GM12875 (cell line): Measurements from ENCODE around the gene TRABD2A.

Source experiments
- H3K4me3 ChIP-seq: one replicate; pipeline ENCODE4 v1.5.1; 2011; ENCODE audit warnings: low read depth, low read length, control low read depth
- TF ChIP-seq, protein P1 (sequence below): IDR thresholded peaks from 2 replicates; pipeline ENCODE4 v1.5.1; 2011; ENCODE audit warnings: low read depth, mild to moderate bottlenecking, control low read depth, inconsistent platforms, low read length, moderate library complexity, borderline replicate concordance; ENCODE audit not compliant: insufficient read depth

The TRABD2A gene

GRCh38 chr2:84880645-84881521 is at the start of gene TRABD2A:
Gene TRABD2A, minus strand, starts transcription at chr2:84881084. Its CDS starts 45 bp downstream, at chr2:84881039.
- TF ChIP-seq, protein P1, sequence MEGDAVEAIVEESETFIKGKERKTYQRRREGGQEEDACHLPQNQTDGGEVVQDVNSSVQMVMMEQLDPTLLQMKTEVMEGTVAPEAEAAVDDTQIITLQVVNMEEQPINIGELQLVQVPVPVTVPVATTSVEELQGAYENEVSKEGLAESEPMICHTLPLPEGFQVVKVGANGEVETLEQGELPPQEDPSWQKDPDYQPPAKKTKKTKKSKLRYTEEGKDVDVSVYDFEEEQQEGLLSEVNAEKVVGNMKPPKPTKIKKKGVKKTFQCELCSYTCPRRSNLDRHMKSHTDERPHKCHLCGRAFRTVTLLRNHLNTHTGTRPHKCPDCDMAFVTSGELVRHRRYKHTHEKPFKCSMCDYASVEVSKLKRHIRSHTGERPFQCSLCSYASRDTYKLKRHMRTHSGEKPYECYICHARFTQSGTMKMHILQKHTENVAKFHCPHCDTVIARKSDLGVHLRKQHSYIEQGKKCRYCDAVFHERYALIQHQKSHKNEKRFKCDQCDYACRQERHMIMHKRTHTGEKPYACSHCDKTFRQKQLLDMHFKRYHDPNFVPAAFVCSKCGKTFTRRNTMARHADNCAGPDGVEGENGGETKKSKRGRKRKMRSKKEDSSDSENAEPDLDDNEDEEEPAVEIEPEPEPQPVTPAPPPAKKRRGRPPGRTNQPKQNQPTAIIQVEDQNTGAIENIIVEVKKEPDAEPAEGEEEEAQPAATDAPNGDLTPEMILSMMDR: no peak
- H3K4me3 ChIP-seq: peak within 1 kb of the TSS; percentile 31

GRCh38 chr2:84927275-84927627 is 46.4 kb upstream of the TRABD2A start:
- TF ChIP-seq, protein P1: no peak
- no peak overlapping the region for H3K4me3 ChIP-seq

DNA sequence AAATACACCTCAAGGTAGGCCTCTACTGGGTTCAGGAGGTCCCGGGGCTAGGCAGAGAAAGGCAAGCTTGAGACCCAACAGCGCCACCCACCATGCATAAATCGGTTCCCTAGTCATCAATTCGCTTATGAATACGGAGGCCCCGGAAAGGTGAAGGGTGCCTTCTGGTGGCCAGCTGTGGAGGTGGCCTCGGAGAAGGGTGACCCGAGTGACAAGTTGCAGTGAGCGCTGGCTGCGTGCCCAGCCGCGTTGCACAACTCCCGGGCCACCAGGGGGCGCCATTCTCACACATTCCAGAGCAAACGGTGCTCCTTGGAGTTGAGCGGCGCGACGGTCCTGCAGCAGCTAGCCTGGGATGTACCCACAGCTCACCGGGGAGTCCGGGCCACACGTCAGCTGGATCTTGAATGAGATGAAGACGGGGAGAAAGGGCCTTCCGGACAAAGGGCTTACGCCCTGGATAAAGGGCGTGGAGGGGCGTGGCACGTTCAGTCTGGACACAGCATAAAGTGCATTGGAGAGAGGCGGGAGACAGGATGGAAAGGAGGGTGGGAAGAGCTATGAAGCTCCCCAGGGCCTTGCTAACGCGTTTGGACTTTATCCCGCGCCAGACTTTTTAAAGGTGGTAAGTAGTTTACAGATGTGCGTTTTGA is 45.0 kb upstream of the TRABD2A start:
- TF ChIP-seq, protein P1: peak; percentile 96
- peak overlapping the region; percentile 57 for H3K4me3 ChIP-seq

DNA sequence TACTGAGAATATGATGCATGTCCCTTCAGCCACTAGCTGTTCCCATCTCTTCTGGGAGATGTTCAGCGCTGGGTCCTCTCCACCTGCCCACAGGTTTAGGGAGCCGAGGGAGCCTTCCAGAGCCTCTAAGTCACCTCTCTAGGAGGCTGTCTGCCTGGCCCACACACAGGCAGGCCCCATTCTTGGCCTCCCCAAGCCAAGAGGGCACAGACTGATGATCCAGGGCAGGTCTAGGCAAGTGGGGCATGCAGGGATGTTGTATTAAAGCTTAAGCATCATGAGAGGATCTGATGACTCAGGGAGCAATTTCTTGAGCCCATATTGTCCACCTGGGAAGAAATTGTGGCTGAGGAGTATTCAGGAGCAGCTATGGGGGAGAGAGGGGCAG is 44.4 kb upstream of the TRABD2A start:
- TF ChIP-seq, protein P1: no peak
- H3K4me3 ChIP-seq: no peak overlapping the region

DNA sequence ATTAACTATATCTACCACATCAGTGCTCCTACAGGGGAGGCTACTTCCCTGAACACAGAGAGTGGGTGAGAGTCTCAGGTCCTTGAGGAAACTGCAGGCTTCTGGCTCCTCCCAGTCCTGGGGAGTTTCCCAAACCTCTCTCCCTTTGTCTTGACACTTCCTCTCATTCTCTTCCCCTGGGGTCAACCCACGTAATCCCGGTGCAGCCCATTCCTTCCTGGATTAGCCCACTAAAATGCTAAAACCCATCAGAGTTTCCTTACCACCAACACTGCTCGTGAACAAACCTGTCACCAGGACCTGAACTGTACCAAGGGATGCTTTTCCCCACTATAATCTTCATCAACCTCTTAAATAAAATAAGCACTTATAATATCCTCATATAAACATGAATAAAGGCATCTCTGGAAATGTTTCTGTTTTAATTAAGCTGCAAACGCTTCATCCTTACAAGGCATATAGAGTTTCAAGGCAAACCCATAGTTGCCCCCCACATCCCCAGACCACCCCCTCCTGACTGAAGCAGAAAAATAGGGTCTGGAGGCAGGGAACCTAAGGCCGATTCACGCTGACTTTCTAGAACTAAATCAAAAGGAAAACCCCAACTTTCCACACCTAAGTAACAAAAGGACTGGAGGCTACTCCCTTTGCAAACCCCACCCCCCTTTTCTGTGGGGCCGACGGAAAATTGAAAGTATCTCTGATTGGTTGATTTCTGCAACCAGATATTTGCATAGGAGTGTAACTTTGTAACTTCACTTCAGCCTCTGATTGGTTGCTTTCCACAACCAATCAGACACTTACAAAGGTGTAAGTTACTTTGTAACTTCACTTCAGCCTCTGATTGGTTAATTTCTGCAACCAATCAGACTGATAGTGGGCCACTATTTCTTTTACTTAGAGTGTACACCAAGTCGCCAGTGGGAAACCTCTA is 43.6 kb upstream of the TRABD2A start:
- TF ChIP-seq, protein P1: no peak
- no peak overlapping the region for H3K4me3 ChIP-seq

DNA sequence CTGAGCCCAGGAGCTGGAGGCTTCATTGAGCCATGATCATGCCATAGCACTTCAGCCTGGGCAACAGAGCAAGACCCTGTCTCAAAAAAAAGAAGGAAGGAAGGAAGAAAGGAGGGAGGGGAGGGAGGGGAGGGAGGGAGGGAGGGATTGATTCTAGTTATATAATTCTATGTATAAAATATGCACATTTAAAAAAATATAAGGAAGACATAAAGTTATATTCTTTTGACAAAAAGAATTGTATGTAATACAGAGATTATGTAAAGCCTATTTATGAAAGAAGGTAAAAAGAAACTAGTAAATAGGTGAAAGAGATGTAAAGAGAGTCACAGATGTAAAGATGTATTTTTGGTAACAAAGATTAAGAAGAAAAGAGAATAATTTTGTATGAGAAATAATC is 42.1 kb upstream of the TRABD2A start:
- no peak overlapping the region for H3K4me3 ChIP-seq
- TF ChIP-seq, protein P1: no peak
